ENCODE results near the gene TADA3.

DNA sequence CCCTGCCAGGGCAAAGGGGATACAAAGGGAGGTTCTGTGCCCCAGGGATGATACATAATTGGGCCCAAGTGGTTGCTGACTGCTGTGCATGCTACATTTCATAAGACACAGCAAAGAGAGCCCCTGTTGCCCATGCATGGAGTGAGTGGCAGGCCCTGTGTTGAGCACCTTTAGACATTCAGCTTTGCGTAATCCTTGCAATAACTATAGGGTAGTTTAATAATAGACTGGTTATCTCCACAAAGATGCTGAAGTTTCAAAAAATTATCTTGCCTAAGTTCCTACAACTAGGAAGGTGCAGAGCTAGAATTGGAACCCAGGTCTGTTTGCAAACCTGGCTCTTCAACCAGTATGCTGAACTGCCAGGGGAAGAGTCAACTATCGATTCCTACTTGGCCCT is 44.2 kb downstream of the TADA3 start:
- no peak for TF ChIP-seq ZNF274 (IDR thresholded peaks at IDR 0.05; ENCODE audit: low read depth, low read length)
- no peak for TF ChIP-seq YY1 (IDR thresholded peaks at IDR 0.05; ENCODE audit: insufficient read depth, insufficient read length)
- no peak for TF ChIP-seq SUZ12 (IDR thresholded peaks at IDR 0.05; ENCODE audit: extremely low read depth, insufficient read depth, insufficient read length)
